Endodermal cell (in vitro differentiated cells): ENCODE data around the gene GUCA2A. TPM values are rescaled to one million over a fixed set of nuclear protein-coding genes. Genes with fewer than 3 reads are reported as not detected.

ENCODE experiments used
- DNase-seq: peaks from one replicate; pipeline ENCODE4 v3.0.0-alpha.2; 2017
- H3K27ac ChIP-seq: 2 replicates; pipeline ENCODE4 v1.5.1; 2013; ENCODE audit warnings: mild to moderate bottlenecking, low read depth, low read length, moderate library complexity
- H3K27me3 ChIP-seq: 2 replicates; pipeline ENCODE4 v1.6.1; 2013; ENCODE audit warnings: mild to moderate bottlenecking, low read length, moderate library complexity; ENCODE audit not compliant: insufficient read depth, control insufficient read depth, poor library complexity, severe bottlenecking
- H3K36me3 ChIP-seq: 2 replicates; pipeline ENCODE4 v1.7.0; 2013; ENCODE audit warnings: mild to moderate bottlenecking, low read length, moderate library complexity; ENCODE audit not compliant: control insufficient read depth, insufficient read depth
- H3K4me1 ChIP-seq: one replicate; pipeline ENCODE4 v1.7.0; 2013; ENCODE audit warnings: low read length; ENCODE audit not compliant: control insufficient read depth, insufficient read depth
- H3K4me3 ChIP-seq: 2 replicates; pipeline ENCODE4 v1.5.1; 2013; ENCODE audit warnings: mild to moderate bottlenecking, low read length, moderate library complexity
- H3K9ac ChIP-seq: 2 replicates; pipeline ENCODE4 v1.6.1; 2013; ENCODE audit warnings: mild to moderate bottlenecking, low read length, moderate library complexity; ENCODE audit not compliant: poor library complexity, severe bottlenecking; ENCODE audit errors: extremely low read depth
- H3K9me3 ChIP-seq: 2 replicates; pipeline ENCODE4 v1.6.1; 2013; ENCODE audit warnings: mild to moderate bottlenecking, low read length, moderate library complexity; ENCODE audit not compliant: control insufficient read depth
- H3K27ac Mint-ChIP-seq: 2 replicates; pipeline ENCODE4 v1.8.0; 2020; ENCODE audit warnings: mixed read lengths
- H3K27me3 Mint-ChIP-seq: 2 replicates; pipeline ENCODE4 v1.8.0; 2021; ENCODE audit warnings: mild to moderate bottlenecking, mixed read lengths; ENCODE audit not compliant: insufficient read depth
- H3K36me3 Mint-ChIP-seq: 2 replicates; pipeline ENCODE4 v1.8.0; 2020; ENCODE audit warnings: low read depth, mixed read lengths
- H3K4me1 Mint-ChIP-seq: 2 replicates; pipeline ENCODE4 v1.8.0; 2020; ENCODE audit warnings: mixed read lengths
- H3K4me3 Mint-ChIP-seq: 2 replicates; pipeline ENCODE4 v1.8.0; 2020; ENCODE audit warnings: mild to moderate bottlenecking, moderate library complexity, mixed read lengths
- H3K9me3 Mint-ChIP-seq: 2 replicates; pipeline ENCODE4 v1.8.0; 2020; ENCODE audit warnings: mild to moderate bottlenecking, mixed read lengths
- CTCF ChIP-seq: fragments of 200-600 bp; sonication (generic); conservative IDR thresholded peaks from 2 replicates; pipeline ENCODE4 v1.5.0; 2021; ENCODE audit warnings: antibody characterized with exemption, mild to moderate bottlenecking
- WGBS, 2 experiments: methylation state at CpG; one replicate each; pipeline versions ENCODE4 v1.1.5 to v1.1.7; 2013; ENCODE audit warnings: missing lambda C conversion rate in 2 of 2, mixed read lengths in 1 of 2; ENCODE audit not compliant: insufficient coverage in 1 of 2, insufficient read length in 1 of 2; 5-methylcytosine and 5-hydroxymethylcytosine counted together
- total RNA-seq, 2 donors: library from RNA; stranded (reverse); fragmentation: NEBNext Ultra II Directional in 1 of 2; extraction: Animal tissue kit (Norgen Biotek cat#: 25700) in 1 of 2; gene quantifications; 2 replicates in 1 of 2; 3 replicates in 1 of 2; pipeline ENCODE4 v1.2.1, GENCODE V29; 2021

GUCA2A gene
- total RNA-seq, 2 donors from 2014 or later = 1.9 TPM; not detected in 1

- H3K4me3 Mint-ChIP-seq = no peak overlapping the region
- Histone ChIP-seq H3K4me1 (no peaks in the 10 kb centered on the region), H3K27me3 (peaks cover 8% of the 10 kb centered on the region), H3K9ac (no peak overlapping the region), H3K9me3 (no peaks in the 10 kb centered on the region), H3K27ac (no peak overlapping the region), H3K36me3 (no peaks in the 10 kb centered on the region), H3K4me3 (no peak overlapping the region)
- no peaks in the 10 kb centered on the region for H3K36me3 Mint-ChIP-seq
- no peak overlapping the region for H3K27ac Mint-ChIP-seq
- H3K4me1 Mint-ChIP-seq = no peaks in the 10 kb centered on the region
- TF ChIP-seq CTCF = no peak
- 92 to 94% methylated on average over 3 of the region's 3 CpGs for WGBS, 2 experiments
- H3K27me3 Mint-ChIP-seq = no peaks in the 10 kb centered on the region
- no peak for DNase-seq
- H3K9me3 Mint-ChIP-seq = peaks cover 6% of the 10 kb centered on the region
Observed at GRCh38 chr1:42122408-42122807, 42.1 kb downstream of the GUCA2A start.

- no peak for TF ChIP-seq CTCF
- no peaks in the 10 kb centered on the region for H3K4me1 ChIP-seq
- no peak overlapping the region for H3K4me3 Mint-ChIP-seq
- no peak for DNase-seq
- H3K4me1 Mint-ChIP-seq = no peaks in the 10 kb centered on the region
- H3K9ac ChIP-seq = no peak overlapping the region
- H3K9me3 Mint-ChIP-seq = peaks cover 4% of the 10 kb centered on the region
- H3K27ac Mint-ChIP-seq = no peak overlapping the region
- 80% methylated on average over 1 of the region's 1 CpG; no CpG with 5 or more reads in 1 of the 2 experiments for WGBS, 2 experiments
- no peak overlapping the region for H3K4me3 ChIP-seq
- H3K9me3 ChIP-seq = no peaks in the 10 kb centered on the region
- H3K27ac ChIP-seq = no peak overlapping the region
- H3K27me3 Mint-ChIP-seq = no peaks in the 10 kb centered on the region
- H3K36me3 ChIP-seq = no peaks in the 10 kb centered on the region
- H3K27me3 ChIP-seq = peaks cover 7% of the 10 kb centered on the region
- no peaks in the 10 kb centered on the region for H3K36me3 Mint-ChIP-seq
Observed at GRCh38 chr1:42118125-42118524, 46.4 kb downstream of the GUCA2A start.

- H3K27me3 Mint-ChIP-seq = no peaks in the 10 kb centered on the region
- Histone ChIP-seq H3K36me3 (no peaks in the 10 kb centered on the region), H3K27ac (no peak overlapping the region), H3K9me3 (no peaks in the 10 kb centered on the region), H3K27me3 (peaks cover 7% of the 10 kb centered on the region), H3K4me1 (no peaks in the 10 kb centered on the region), H3K9ac (no peak overlapping the region), H3K4me3 (no peak overlapping the region)
- H3K27ac Mint-ChIP-seq = no peak overlapping the region
- WGBS, 2 experiments = 81 to 91% methylated on average over 5 of the region's 5 CpGs
- no peak for TF ChIP-seq CTCF
- H3K36me3 Mint-ChIP-seq = no peaks in the 10 kb centered on the region
- H3K9me3 Mint-ChIP-seq = peaks cover 4% of the 10 kb centered on the region
- no peaks in the 10 kb centered on the region for H3K4me1 Mint-ChIP-seq
- no peak for DNase-seq
- no peak overlapping the region for H3K4me3 Mint-ChIP-seq
Observed at GRCh38 chr1:42117214-42117613, 47.3 kb downstream of the GUCA2A start.
